K562 (cell line): ENCODE data around the gene ZBTB16. TPM values are rescaled to one million over a fixed set of nuclear protein-coding genes. Genes with fewer than 3 reads are reported as not detected.

Source experiments
- ATAC-seq: fragments of 200-7000 bp; cut with Tn5 transposase; 3 replicates; pipeline ENCODE4 v1.9.1; 2020; ENCODE audit warnings: moderate library complexity
- BruUV-seq: library from RNA; stranded (reverse); fragments of 400-500 nt; replicated peaks from 2 replicates; lab custom pipeline; 2021; lab: Mats Ljungman, UMichigan
- CTCF ChIA-PET: fragments of 300-600 bp; formaldehyde crosslinking; extraction: SDS; loops from one replicate; lab custom pipeline; 2021; ENCODE audit warnings: low intra/inter-chr PET ratio; lab: Yijun Ruan, JAX
- POLR2A ChIA-PET: fragments of 300-600, 350-650 bp; sonication (Branson Sonifier 250); formaldehyde crosslinking; extraction: SDS; loops from one replicate; lab custom pipeline; 2021; ENCODE audit warnings: antibody characterized with exemption, inconsistent platforms; lab: Yijun Ruan, JAX
- DNase-seq, 4 experiments: peaks; one replicate each; pipeline versions ENCODE4 v3.0.0 to v3.0.0-alpha.2; 2011 to 2018; ENCODE audit warnings: low spot score in 3 of 4, mixed read lengths in 3 of 4; ENCODE audit errors: extremely low read depth in 1 of 4
- FAIRE-seq: peaks from 2 replicates; lab custom pipeline; 2011; peaks lifted over from hg19 to GRCh38; lab: Jason Lieb, UNC
- H2AFZ ChIP-seq: 2 replicates; pipeline ENCODE4 v1.6.0; 2011; ENCODE audit warnings: low read depth, low read length, control low read depth, inconsistent platforms
- H3K27ac ChIP-seq: fragments of 200-600 bp; 3 replicates; pipeline ENCODE4 v1.8.0; 2011; ENCODE audit warnings: low read depth, mild to moderate bottlenecking, control low read depth, inconsistent platforms, low read length, moderate library complexity, mixed read lengths; ENCODE audit errors: extremely low read depth
- H3K27me3 ChIP-seq, 2 experiments: fragments of 300-600 bp in 1 of 2; 2 replicates in 1 of 2; 3 replicates in 1 of 2; pipeline versions ENCODE4 v1.6.0 to v1.8.0; 2011; ENCODE audit warnings: inconsistent platforms in 2 of 2, low read length in 2 of 2, mild to moderate bottlenecking in 1 of 2, mixed read lengths in 1 of 2, moderate library complexity in 1 of 2; ENCODE audit not compliant: control insufficient read depth in 2 of 2, insufficient read depth in 2 of 2
- H3K36me3 ChIP-seq: fragments of 300-600 bp; 3 replicates; pipeline ENCODE4 v1.8.0; 2011; ENCODE audit warnings: mild to moderate bottlenecking, low read length, inconsistent platforms; ENCODE audit not compliant: control insufficient read depth, insufficient read depth
- H3K4me1 ChIP-seq, 2 experiments: fragments of 200-600 bp in 1 of 2; replicated peaks in 1 of 2; 2 replicates in 1 of 2; 3 replicates in 1 of 2; pipeline versions ENCODE4 v1.5.1 to v1.8.0; 2011; ENCODE audit warnings: inconsistent platforms in 2 of 2, low read length in 2 of 2, mild to moderate bottlenecking in 1 of 2, mixed read lengths in 1 of 2, moderate library complexity in 1 of 2; ENCODE audit not compliant: control insufficient read depth in 2 of 2, insufficient read depth in 2 of 2
- H3K4me2 ChIP-seq: 2 replicates; pipeline ENCODE4 v1.6.1; 2011; ENCODE audit warnings: low read length, control low read depth, inconsistent platforms, mixed read lengths; ENCODE audit not compliant: insufficient read depth
- H3K4me3 ChIP-seq: fragments of 200-600 bp; sonication (generic), shearing (Covaris generic); 2 replicates; pipeline ENCODE4 v1.5.1; 2016; ENCODE audit warnings: control low read depth, inconsistent platforms
- H3K79me2 ChIP-seq: fragments of 200-600 bp; 3 replicates; pipeline ENCODE4 v1.8.0; 2011; ENCODE audit warnings: low read length, inconsistent platforms; ENCODE audit not compliant: control insufficient read depth, insufficient read depth
- H3K9ac ChIP-seq, 2 experiments: 2 replicates each; pipeline versions ENCODE4 v1.6.0 to v1.6.1; 2011; ENCODE audit warnings: low read depth in 2 of 2, low read length in 2 of 2, control low read depth in 1 of 2, inconsistent platforms in 1 of 2, mild to moderate bottlenecking in 1 of 2, mixed read lengths in 1 of 2; ENCODE audit not compliant: insufficient read depth in 1 of 2
- H3K9me1 ChIP-seq: one replicate; pipeline ENCODE4 v1.6.0; 2011; ENCODE audit warnings: inconsistent platforms, mild to moderate bottlenecking, low read length, moderate library complexity; ENCODE audit not compliant: control insufficient read depth, insufficient read depth
- H3K9me3 ChIP-seq: replicated peaks from 2 replicates; pipeline ENCODE4 v1.5.1; 2011; ENCODE audit warnings: low read depth, low read length, inconsistent platforms; ENCODE audit not compliant: control insufficient read depth, insufficient read depth
- H4K20me1 ChIP-seq: replicated peaks from 2 replicates; pipeline ENCODE4 v1.6.1; 2011; ENCODE audit warnings: low read length, inconsistent platforms, mixed read lengths; ENCODE audit not compliant: control insufficient read depth, insufficient read depth
- CBX3 ChIP-seq, 2 experiments: IDR thresholded peaks; 1 replicate in 1 of 2; 2 replicates in 1 of 2; pipeline ENCODE4 v1.6.1; 2012; ENCODE audit warnings: inconsistent platforms in 2 of 2, low read length in 2 of 2, borderline replicate concordance in 1 of 2, control low read depth in 1 of 2
- ELF1 ChIP-seq: fragments of 200-800 bp; sonication (Bioruptor generic); IDR thresholded peaks from 2 replicates; pipeline ENCODE4 v1.6.1; 2016; ENCODE audit warnings: missing genetic modification characterization, missing compliant biosample characterization
- MTF1 ChIP-seq: fragments of 250-450 bp; sonication (Bioruptor Pico); IDR thresholded peaks from 2 replicates; pipeline ENCODE4 v1.9.0; 2021; ENCODE audit warnings: moderate library complexity, mild to moderate bottlenecking, inconsistent platforms, borderline replicate concordance
- NCOA2 ChIP-seq, 2 experiments: fragments of 450-650 bp; IDR thresholded peaks; 2 replicates each; pipeline ENCODE4 v1.6.1; 2018; ENCODE audit warnings: mild to moderate bottlenecking in 2 of 2, moderate library complexity in 1 of 2; ENCODE audit not compliant: partially characterized antibody in 2 of 2
- U2AF1 ChIP-seq: fragments of 200-400 bp; formaldehyde crosslinking; optimal IDR thresholded peaks from 2 replicates; pipeline ENCODE3; 2017; ENCODE audit warnings: mild to moderate bottlenecking, low read depth, low read length, moderate library complexity
- ZBTB1 ChIP-seq: sonication (generic); formaldehyde crosslinking; IDR thresholded peaks from 2 replicates; pipeline ENCODE4 v1.8.1; 2023; ENCODE audit warnings: missing genetic modification reagents, low read depth, mild to moderate bottlenecking, borderline replicate concordance
- ZC3H4 ChIP-seq: sonication (generic); formaldehyde crosslinking; IDR thresholded peaks from 2 replicates; pipeline ENCODE4 v1.9.0; 2021; ENCODE audit warnings: missing genetic modification reagents, borderline replicate concordance
- ZNF780A ChIP-seq: fragments of 250-450 bp; sonication (Bioruptor Pico); IDR thresholded peaks from 2 replicates; pipeline ENCODE4 v1.5.0; 2021; ENCODE audit warnings: mild to moderate bottlenecking
- ZNF785 ChIP-seq: fragments of 250-450 bp; sonication (Bioruptor Pico); IDR thresholded peaks from 2 replicates; pipeline ENCODE4 v1.4.0; 2020; ENCODE audit warnings: mild to moderate bottlenecking
- WGBS: fragments of 100-300 bp; shearing (Covaris generic); methylation state at CpG from one replicate; pipeline ENCODE4 v1.1.6; 2016; ENCODE audit warnings: low coverage, mixed read lengths; ENCODE audit not compliant: insufficient coverage; ENCODE audit errors: missing lambda C conversion rate; 5-methylcytosine and 5-hydroxymethylcytosine counted together
- in situ Hi-C: fragments of 300-500 bp; cut with MboI; formaldehyde crosslinking; loops from 4 replicates; pipeline ENCODE4 v1.15.0; 2018; ENCODE audit warnings: inconsistent platforms, mixed read lengths
- intact Hi-C: fragments of 100-400 bp; cut with micrococcal nuclease; formaldehyde crosslinking; loops from 2 replicates; pipeline ENCODE4 v1.14.2; 2022
- polyA plus RNA-seq, 8 experiments: library from polyadenylated mRNA; depleted of rRNA in 4 of 8; stranded (reverse) in 5 of 8; unstranded in 3 of 8; fragments of >200 nt; fragmentation: Nextera tagmentation in 2 of 8; fragmentation: Illumina TruSeq in 1 of 8; extraction: Ambion mirVana in 2 of 8; extraction: Trizol in 1 of 8; gene quantifications; 2 replicates each; pipeline versions ENCODE4 v1.2.1 to v1.2.3, GENCODE V29; 2011 to 2014; ENCODE audit warnings: inconsistent platforms in 1 of 8, missing spikeins in 1 of 8
- total RNA-seq, 7 experiments: library from RNA; depleted of rRNA in 6 of 7; stranded (reverse); fragments of >200 nt in 6 of 7; fragmentation: Illumina TruSeq in 2 of 7; extraction: Trizol in 2 of 7; gene quantifications; 2 replicates each; pipeline versions ENCODE4 v1.2.1 to v1.2.3, GENCODE V29; 2011 to 2021; ENCODE audit warnings: low replicate concordance in 1 of 7
- TF ChIP-seq, protein P1 (sequence below), 2 experiments: fragments of 450-650 bp; IDR thresholded peaks; 2 replicates each; pipeline ENCODE4 v1.6.1; 2018; ENCODE audit warnings: mild to moderate bottlenecking in 2 of 2, low read depth in 1 of 2; ENCODE audit not compliant: partially characterized antibody in 2 of 2

ZBTB16 gene
- total and polyA plus RNA-seq, 9 of the 15 experiments (the other 6 are each of a cell fraction or from before 2014, with no cell fraction given), result 0.06 to 0.40 (median 0.24) TPM; not detected in 4

DNA sequence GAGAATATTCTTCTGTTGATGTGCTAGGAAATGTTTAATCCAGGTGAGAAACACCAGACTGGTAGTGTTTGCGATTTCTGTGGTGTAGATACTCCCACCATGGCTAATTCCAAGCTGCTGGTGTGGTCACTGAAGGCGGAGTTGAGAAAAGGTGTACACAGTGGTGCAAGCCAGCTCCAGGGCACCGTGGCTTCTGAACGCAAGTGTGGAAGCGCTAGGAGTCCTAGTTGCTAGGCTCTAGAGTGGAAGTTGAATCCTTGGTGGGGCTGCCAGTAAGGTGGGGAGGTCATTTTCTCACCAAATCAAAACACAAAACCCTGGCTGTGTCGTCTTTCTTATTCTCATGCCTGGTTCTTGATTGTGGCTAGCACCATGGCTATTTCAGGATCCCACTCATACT is 61.6 kb downstream of the ZBTB16 start:
- 3% methylated on average over 6 of the region's 6 CpGs for WGBS
- CTCF ChIA-PET, result no interaction called here
- no peaks in the 10 kb centered on the region for H3K79me2 ChIP-seq
- TF ChIP-seq ZBTB1 (CRISPR knock-in tag), result no peak
- no peak for TF ChIP-seq U2AF1
- TF ChIP-seq ZNF785, result no peak
- no peak for TF ChIP-seq ZC3H4
- no peak for TF ChIP-seq ZNF780A
- no peak for TF ChIP-seq ELF1 (tag)
- TF ChIP-seq, protein P1, sequence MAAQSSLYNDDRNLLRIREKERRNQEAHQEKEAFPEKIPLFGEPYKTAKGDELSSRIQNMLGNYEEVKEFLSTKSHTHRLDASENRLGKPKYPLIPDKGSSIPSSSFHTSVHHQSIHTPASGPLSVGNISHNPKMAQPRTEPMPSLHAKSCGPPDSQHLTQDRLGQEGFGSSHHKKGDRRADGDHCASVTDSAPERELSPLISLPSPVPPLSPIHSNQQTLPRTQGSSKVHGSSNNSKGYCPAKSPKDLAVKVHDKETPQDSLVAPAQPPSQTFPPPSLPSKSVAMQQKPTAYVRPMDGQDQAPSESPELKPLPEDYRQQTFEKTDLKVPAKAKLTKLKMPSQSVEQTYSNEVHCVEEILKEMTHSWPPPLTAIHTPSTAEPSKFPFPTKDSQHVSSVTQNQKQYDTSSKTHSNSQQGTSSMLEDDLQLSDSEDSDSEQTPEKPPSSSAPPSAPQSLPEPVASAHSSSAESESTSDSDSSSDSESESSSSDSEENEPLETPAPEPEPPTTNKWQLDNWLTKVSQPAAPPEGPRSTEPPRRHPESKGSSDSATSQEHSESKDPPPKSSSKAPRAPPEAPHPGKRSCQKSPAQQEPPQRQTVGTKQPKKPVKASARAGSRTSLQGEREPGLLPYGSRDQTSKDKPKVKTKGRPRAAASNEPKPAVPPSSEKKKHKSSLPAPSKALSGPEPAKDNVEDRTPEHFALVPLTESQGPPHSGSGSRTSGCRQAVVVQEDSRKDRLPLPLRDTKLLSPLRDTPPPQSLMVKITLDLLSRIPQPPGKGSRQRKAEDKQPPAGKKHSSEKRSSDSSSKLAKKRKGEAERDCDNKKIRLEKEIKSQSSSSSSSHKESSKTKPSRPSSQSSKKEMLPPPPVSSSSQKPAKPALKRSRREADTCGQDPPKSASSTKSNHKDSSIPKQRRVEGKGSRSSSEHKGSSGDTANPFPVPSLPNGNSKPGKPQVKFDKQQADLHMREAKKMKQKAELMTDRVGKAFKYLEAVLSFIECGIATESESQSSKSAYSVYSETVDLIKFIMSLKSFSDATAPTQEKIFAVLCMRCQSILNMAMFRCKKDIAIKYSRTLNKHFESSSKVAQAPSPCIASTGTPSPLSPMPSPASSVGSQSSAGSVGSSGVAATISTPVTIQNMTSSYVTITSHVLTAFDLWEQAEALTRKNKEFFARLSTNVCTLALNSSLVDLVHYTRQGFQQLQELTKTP (IDR thresholded peaks at IDR 0.05; ENCODE audit: low read depth in 1 of 2, partially characterized antibody in 2 of 2), result no peak
- TF ChIP-seq CBX3 (IDR thresholded peaks at IDR 0.05; ENCODE audit: borderline replicate concordance in 1 of 2, low read length in 2 of 2), result no peak
- TF ChIP-seq MTF1 (CRISPR knock-in tag), result no peak
- TF ChIP-seq NCOA2 (IDR thresholded peaks at IDR 0.05; ENCODE audit: partially characterized antibody in 2 of 2), result no peak
- peaks cover 51 to 58% of the 10 kb centered on the region in 2 experiments for H3K27me3 ChIP-seq
- intact Hi-C loops (no loop called here), in situ Hi-C loops (no loop called here)
- no peaks in the 10 kb centered on the region for H3K36me3 ChIP-seq
- no peak overlapping the region for H3K4me2 ChIP-seq
- H3K4me3 ChIP-seq, result no peak overlapping the region
- ATAC-seq (no peak), DNase-seq (no peak), FAIRE-seq (no peak)
- no peak overlapping the region for H2AFZ ChIP-seq
- no peaks in the 10 kb centered on the region for H3K9me3 ChIP-seq
- BruUV-seq, result no TSS peak
- H3K9ac ChIP-seq, result no peak overlapping the region
- H4K20me1 ChIP-seq, result no peaks in the 10 kb centered on the region
- H3K9me1 ChIP-seq, result no peaks in the 10 kb centered on the region
- POLR2A ChIA-PET, result no interaction called here
- no peak overlapping the region for H3K27ac ChIP-seq
- peaks cover 0 to 3% of the 10 kb centered on the region in 2 experiments; a peak in 2 of 5 replicates for H3K4me1 ChIP-seq
